ENCODE data around the gene NHEJ1.

The NHEJ1 gene

DNA sequence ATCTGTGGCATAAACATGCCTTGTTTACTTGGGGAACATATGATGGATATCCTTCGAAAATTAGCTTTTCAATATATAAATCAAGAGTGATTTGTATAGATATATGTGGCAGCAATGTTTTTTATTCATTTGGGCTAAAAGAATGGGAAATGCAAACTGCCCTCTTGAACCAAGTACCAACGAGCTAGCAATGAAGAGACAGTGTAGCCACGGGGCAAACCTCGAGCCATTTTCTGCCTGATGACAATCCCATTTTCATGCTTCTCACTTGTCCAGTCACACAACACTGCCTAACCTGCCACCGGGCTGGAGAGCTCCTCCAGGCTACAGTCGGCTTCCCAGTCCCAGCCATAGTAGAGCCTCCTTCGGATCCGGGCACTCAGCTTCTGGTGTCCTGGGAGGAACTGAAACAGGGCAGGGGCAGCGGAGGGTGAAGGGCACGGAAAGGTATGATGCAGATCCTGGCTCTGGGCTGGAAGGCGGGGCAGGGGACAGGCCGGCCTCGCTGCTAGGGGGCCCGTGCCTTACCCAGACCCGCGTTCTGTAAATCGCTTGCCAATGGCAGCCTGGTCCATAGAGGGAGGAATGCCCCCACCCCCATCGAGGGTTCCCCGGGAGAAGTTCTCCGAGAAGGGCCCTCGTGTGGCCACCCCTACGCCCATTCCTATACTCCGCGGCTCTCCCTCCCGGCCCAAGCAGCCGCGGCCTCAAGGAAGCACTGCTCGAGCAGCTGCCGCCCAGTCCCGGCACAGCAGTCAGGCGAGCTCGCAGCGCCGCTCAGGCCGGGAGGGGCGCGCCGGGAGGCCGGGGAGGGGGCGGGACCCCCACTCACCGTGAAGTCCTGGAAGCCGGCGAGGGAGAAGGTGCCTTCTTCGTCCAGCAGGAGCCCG lies 15.6 kb upstream of the NHEJ1 start:
- Mint-ChIP-seq H3K36me3 (peaks cover 46% of the 10 kb centered on the region), H3K4me3 (peak overlapping the region; percentile 88), H3K9me3 (no peaks in the 10 kb centered on the region), H3K4me1 (peaks cover 84% of the 10 kb centered on the region), H3K27ac (peak overlapping the region; percentile 99), H3K27me3 (no peaks in the 10 kb centered on the region)
- ATAC-seq, result peak; percentile 79

- peaks cover 39% of the 10 kb centered on the region for H3K36me3 Mint-ChIP-seq
- H3K9me3 Mint-ChIP-seq, result no peaks in the 10 kb centered on the region
- peak overlapping the region; percentile 99 for H3K27ac Mint-ChIP-seq
- peaks cover 79% of the 10 kb centered on the region for H3K4me1 Mint-ChIP-seq
- no peaks in the 10 kb centered on the region for H3K27me3 Mint-ChIP-seq
- no peak for ATAC-seq
- peak overlapping the region; percentile 88 for H3K4me3 Mint-ChIP-seq
Observed at GRCh38 chr2:219175486-219175885, 14.9 kb upstream of the NHEJ1 start.

- H3K4me1 Mint-ChIP-seq, result peaks cover 73% of the 10 kb centered on the region
- H3K9me3 Mint-ChIP-seq, result no peaks in the 10 kb centered on the region
- ATAC-seq, result no peak
- no peaks in the 10 kb centered on the region for H3K27me3 Mint-ChIP-seq
- H3K36me3 Mint-ChIP-seq, result peaks cover 35% of the 10 kb centered on the region
- peak overlapping the region; percentile 99 for H3K27ac Mint-ChIP-seq
- H3K4me3 Mint-ChIP-seq, result peak overlapping the region; percentile 35
Observed at GRCh38 chr2:219174801-219175200, 14.2 kb upstream of the NHEJ1 start.

GRCh38 chr2:219174146-219174545 lies 13.5 kb upstream of the NHEJ1 start:
- Mint-ChIP-seq H3K9me3 (no peaks in the 10 kb centered on the region), H3K36me3 (peaks cover 35% of the 10 kb centered on the region), H3K4me1 (peaks cover 66% of the 10 kb centered on the region), H3K27me3 (no peaks in the 10 kb centered on the region), H3K27ac (peak overlapping the region; percentile 99), H3K4me3 (peak overlapping the region; percentile 10)
- ATAC-seq, result no peak

- H3K27ac Mint-ChIP-seq, result no peak overlapping the region
- no peak overlapping the region for H3K4me3 Mint-ChIP-seq
- H3K4me1 Mint-ChIP-seq, result peaks cover 62% of the 10 kb centered on the region
- no peak for ATAC-seq
- peaks cover 35% of the 10 kb centered on the region for H3K36me3 Mint-ChIP-seq
- no peaks in the 10 kb centered on the region for H3K27me3 Mint-ChIP-seq
- no peaks in the 10 kb centered on the region for H3K9me3 Mint-ChIP-seq
Observed at GRCh38 chr2:219173176-219173575, 12.6 kb upstream of the NHEJ1 start.

- Mint-ChIP-seq H3K4me1 (peaks cover 64% of the 10 kb centered on the region), H3K4me3 (no peak overlapping the region), H3K27ac (peak overlapping the region; percentile 59), H3K27me3 (no peaks in the 10 kb centered on the region), H3K36me3 (peaks cover 41% of the 10 kb centered on the region), H3K9me3 (no peaks in the 10 kb centered on the region)
- no peak for ATAC-seq
Observed at GRCh38 chr2:219172231-219173154, 11.9 kb upstream of the NHEJ1 start.

- ATAC-seq, result no peak
- Mint-ChIP-seq H3K9me3 (no peaks in the 10 kb centered on the region), H3K4me3 (no peak overlapping the region), H3K36me3 (peaks cover 41% of the 10 kb centered on the region), H3K4me1 (peaks cover 57% of the 10 kb centered on the region), H3K27me3 (no peaks in the 10 kb centered on the region), H3K27ac (peak overlapping the region; percentile 59)
Observed at GRCh38 chr2:219171231-219171651, 10.6 kb upstream of the NHEJ1 start.

DNA sequence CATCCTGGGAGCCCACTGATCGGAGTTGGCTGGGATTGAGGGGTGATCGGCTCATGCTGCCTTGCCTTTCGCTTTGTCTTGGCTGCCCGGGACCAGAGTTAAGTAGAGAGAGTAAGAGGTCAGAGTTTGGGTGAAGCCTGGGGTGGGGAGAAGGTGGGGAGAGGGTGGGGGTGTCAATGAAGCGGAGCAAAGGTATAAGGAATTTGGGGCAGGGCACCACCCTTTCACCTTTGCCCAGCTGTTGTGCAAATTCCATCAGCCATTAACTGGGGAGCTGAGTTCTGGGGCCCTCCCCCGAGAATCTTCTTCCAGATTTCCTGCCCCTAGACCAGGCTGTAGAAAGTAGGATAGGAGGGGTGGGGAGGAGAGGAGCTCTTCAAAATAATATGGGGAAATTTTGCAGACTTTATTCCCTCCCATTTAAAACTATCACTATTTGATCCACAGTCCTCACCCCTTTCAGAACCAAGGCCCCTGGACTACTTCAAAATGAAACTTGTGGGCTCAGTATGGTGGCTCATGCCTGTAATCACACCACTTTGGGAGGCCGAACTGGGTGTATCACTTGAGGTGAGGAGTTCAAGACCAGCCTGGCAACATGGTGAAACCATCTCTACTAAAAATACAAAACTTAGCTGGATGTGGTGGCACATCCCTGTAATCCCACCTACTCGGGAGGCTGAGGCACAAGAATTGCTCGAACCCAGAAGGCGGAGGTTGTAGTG lies 9.5 kb upstream of the NHEJ1 start, which contains the start of gene SLC23A3:
SLC23A3 (minus strand) TSS at position 100 of the 725 bp plus-strand sequence; CDS start at position 55, 45 bp downstream.
- H3K4me3 Mint-ChIP-seq, result no peak within 1 kb of the TSS
- H3K9me3 Mint-ChIP-seq, result no peaks in the 10 kb centered on the region
- peaks cover 46% of the 10 kb centered on the region for H3K4me1 Mint-ChIP-seq
- no peak for ATAC-seq
- H3K27me3 Mint-ChIP-seq, result no peaks in the 10 kb centered on the region
- H3K36me3 Mint-ChIP-seq, result peaks cover 52% of the 10 kb centered on the region
- peak within 1 kb of the TSS; percentile 22 for H3K27ac Mint-ChIP-seq

DNA sequence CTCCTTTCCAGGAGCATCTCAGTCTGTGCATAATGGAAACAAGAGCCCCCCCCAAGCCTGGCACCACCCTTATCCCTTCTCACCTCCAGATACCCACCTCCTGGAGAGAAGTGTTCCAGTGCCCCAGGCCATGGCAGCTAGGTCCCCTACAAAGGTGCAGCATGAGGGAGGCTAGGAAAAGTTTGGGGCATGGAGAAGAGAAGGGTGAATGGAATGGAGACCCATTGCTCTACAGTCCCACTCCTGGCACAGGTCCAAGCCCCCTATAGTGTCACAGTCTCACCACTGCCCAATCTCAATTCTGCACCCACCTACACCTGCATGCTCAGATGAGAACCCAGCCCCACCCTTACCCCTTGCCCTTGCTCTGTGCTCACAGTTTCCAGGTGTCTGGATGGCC lies 8.3 kb upstream of the NHEJ1 start:
- no peaks in the 10 kb centered on the region for H3K9me3 Mint-ChIP-seq
- H3K36me3 Mint-ChIP-seq, result peaks cover 49% of the 10 kb centered on the region
- no peaks in the 10 kb centered on the region for H3K27me3 Mint-ChIP-seq
- no peak for ATAC-seq
- peak overlapping the region; percentile 22 for H3K27ac Mint-ChIP-seq
- H3K4me3 Mint-ChIP-seq, result no peak overlapping the region
- peaks cover 35% of the 10 kb centered on the region for H3K4me1 Mint-ChIP-seq

DNA sequence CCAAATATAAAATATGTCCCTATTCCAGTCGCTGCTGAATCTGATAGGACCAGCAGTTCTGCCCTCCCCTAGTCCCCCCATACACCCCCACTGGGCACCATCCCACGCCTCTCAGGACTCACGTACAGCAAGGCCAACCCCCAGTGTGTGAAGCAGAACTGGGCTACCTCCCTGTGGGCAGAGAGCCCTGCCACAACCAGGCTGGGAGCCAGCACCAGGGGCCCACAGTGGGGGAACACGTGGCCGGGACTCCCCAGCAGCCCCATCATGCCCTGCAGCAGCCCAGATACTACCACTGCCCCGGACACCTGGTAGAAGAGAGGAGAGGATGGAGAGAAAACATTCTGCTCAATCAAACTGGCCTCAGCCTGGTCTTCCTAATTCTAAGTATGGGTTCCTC lies 7.9 kb upstream of the NHEJ1 start:
- Mint-ChIP-seq H3K27ac (peak overlapping the region; percentile 22), H3K4me1 (peaks cover 32% of the 10 kb centered on the region), H3K9me3 (no peaks in the 10 kb centered on the region), H3K4me3 (no peak overlapping the region), H3K27me3 (no peaks in the 10 kb centered on the region), H3K36me3 (peaks cover 49% of the 10 kb centered on the region)
- ATAC-seq, result no peak

DNA sequence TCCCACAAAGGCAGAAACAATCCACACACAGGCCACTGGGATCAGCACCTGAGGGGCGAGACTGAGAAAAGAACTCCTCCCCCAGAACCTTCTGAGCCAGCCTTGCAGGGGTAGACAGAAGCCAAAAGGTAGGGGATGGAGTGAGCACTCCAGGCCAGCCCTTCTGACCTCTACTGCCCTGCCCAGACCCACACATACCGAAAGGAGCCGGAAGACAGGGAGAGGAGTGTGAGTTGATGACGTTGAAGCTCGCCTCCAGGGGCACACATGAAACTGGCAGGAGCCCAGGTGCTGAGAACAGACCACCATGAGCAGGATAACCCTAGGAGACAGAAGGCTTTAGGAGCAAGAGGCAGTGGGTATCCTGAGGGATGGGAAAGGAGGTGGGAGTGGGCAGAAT lies 7.4 kb upstream of the NHEJ1 start:
- H3K27me3 Mint-ChIP-seq, result no peaks in the 10 kb centered on the region
- H3K4me3 Mint-ChIP-seq, result no peak overlapping the region
- peaks cover 27% of the 10 kb centered on the region for H3K4me1 Mint-ChIP-seq
- no peaks in the 10 kb centered on the region for H3K9me3 Mint-ChIP-seq
- peak overlapping the region; percentile 22 for H3K27ac Mint-ChIP-seq
- H3K36me3 Mint-ChIP-seq, result peaks cover 48% of the 10 kb centered on the region
- ATAC-seq, result no peak

- peaks cover 33% of the 10 kb centered on the region for H3K36me3 Mint-ChIP-seq
- no peaks in the 10 kb centered on the region for H3K9me3 Mint-ChIP-seq
- H3K27ac Mint-ChIP-seq, result no peak overlapping the region
- H3K4me1 Mint-ChIP-seq, result peaks cover 21% of the 10 kb centered on the region
- H3K27me3 Mint-ChIP-seq, result no peaks in the 10 kb centered on the region
- no peak for ATAC-seq
- H3K4me3 Mint-ChIP-seq, result no peak overlapping the region
Observed at GRCh38 chr2:219165058-219165911, 4.7 kb upstream of the NHEJ1 start.

GRCh38 chr2:219163156-219163555 lies 2.5 kb upstream of the NHEJ1 start:
- H3K4me3 Mint-ChIP-seq, result no peak overlapping the region
- H3K9me3 Mint-ChIP-seq, result no peaks in the 10 kb centered on the region
- peak overlapping the region; percentile 4 for H3K27ac Mint-ChIP-seq

GRCh38 chr2:219161097-219161496 lies 482 bp upstream of the NHEJ1 start:
- Mint-ChIP-seq H3K4me1 (peaks cover 28% of the 10 kb centered on the region), H3K36me3 (peaks cover 47% of the 10 kb centered on the region), H3K27me3 (no peaks in the 10 kb centered on the region), H3K4me3 (peak overlapping the region; percentile 90), H3K27ac (peak overlapping the region; percentile 92), H3K9me3 (no peaks in the 10 kb centered on the region)
- ATAC-seq, result no peak

More at GRCh38 chr2:219163156-219163555, 2.5 kb upstream of the NHEJ1 start:
- H3K36me3 Mint-ChIP-seq, result peaks cover 34% of the 10 kb centered on the region
- ATAC-seq, result no peak
- no peaks in the 10 kb centered on the region for H3K27me3 Mint-ChIP-seq
- peaks cover 33% of the 10 kb centered on the region for H3K4me1 Mint-ChIP-seq
